PFSK-1 (cell line): ENCODE results near the gene RPUSD4.

Source experiments
- FOXP2 ChIP-seq: optimal IDR thresholded peaks from 2 replicates; pipeline ENCODE3; 2011; ENCODE audit warnings: borderline replicate concordance, control low read depth, inconsistent platforms; ENCODE audit not compliant: insufficient read depth; ENCODE audit errors: extremely low read length, extremely low read depth
- POLR2AphosphoS5 ChIP-seq: IDR thresholded peaks from 2 replicates; pipeline ENCODE4 v1.6.1; 2012; ENCODE audit warnings: low read depth, mild to moderate bottlenecking, control low read depth, low read length, moderate library complexity
- REST ChIP-seq, 2 experiments: IDR thresholded peaks; 2 replicates each; pipeline versions ENCODE4 v1.6.1 to v1.8.0; 2011 to 2012; ENCODE audit warnings: low read depth in 2 of 2, low read length in 2 of 2, control low read depth in 1 of 2, inconsistent platforms in 1 of 2, mild to moderate bottlenecking in 1 of 2, moderate library complexity in 1 of 2; ENCODE audit not compliant: insufficient read depth in 1 of 2
- SIN3A ChIP-seq: IDR thresholded peaks from 2 replicates; pipeline ENCODE4 v1.6.1; 2012; ENCODE audit warnings: mild to moderate bottlenecking, low read length, moderate library complexity, borderline replicate concordance; ENCODE audit not compliant: insufficient read depth
- TAF1 ChIP-seq: IDR thresholded peaks from 2 replicates; pipeline ENCODE4 v1.6.1; 2012; ENCODE audit warnings: low read length, control low read depth, borderline replicate concordance; ENCODE audit not compliant: insufficient read depth

Gene RPUSD4

GRCh38 chr11:126231725-126232459 is 20.4 kb upstream of the RPUSD4 start:
- TF ChIP-seq SIN3A (no peak), FOXP2 (no peak), TAF1 (no peak), POLR2AphosphoS5 (no peak), REST (IDR thresholded peaks at IDR 0.05; ENCODE audit: insufficient read depth in 1 of 2, low read depth in 2 of 2, low read length in 2 of 2) (no peak)

- TF ChIP-seq TAF1, result no peak
- no peak for TF ChIP-seq FOXP2
- no peak for TF ChIP-seq REST (IDR thresholded peaks at IDR 0.05; ENCODE audit: insufficient read depth in 1 of 2, low read depth in 2 of 2, low read length in 2 of 2)
- no peak for TF ChIP-seq SIN3A
- no peak for TF ChIP-seq POLR2AphosphoS5
Observed at GRCh38 chr11:126229858-126230540, 18.5 kb upstream of the RPUSD4 start.

GRCh38 chr11:126226334-126227084 is 15.1 kb upstream of the RPUSD4 start:
- TF ChIP-seq POLR2AphosphoS5 (no peak), TAF1 (no peak)

- no peak for TF ChIP-seq SIN3A
- TF ChIP-seq REST (IDR thresholded peaks at IDR 0.05; ENCODE audit: insufficient read depth in 1 of 2, low read depth in 2 of 2, low read length in 2 of 2), result no peak
- no peak for TF ChIP-seq FOXP2
- TF ChIP-seq TAF1, result no peak
- no peak for TF ChIP-seq POLR2AphosphoS5
Observed at GRCh38 chr11:126225295-126225665, 13.8 kb upstream of the RPUSD4 start.

- no peak for TF ChIP-seq FOXP2
- no peak for TF ChIP-seq REST (IDR thresholded peaks at IDR 0.05; ENCODE audit: insufficient read depth in 1 of 2, low read depth in 2 of 2, low read length in 2 of 2)
- TF ChIP-seq SIN3A, result no peak
- TF ChIP-seq POLR2AphosphoS5, result no peak
- no peak for TF ChIP-seq TAF1
Observed at GRCh38 chr11:126224647-126225294, 13.3 kb upstream of the RPUSD4 start.
